Stimulated activated CD4-positive, alpha-beta T cell treated with anti-CD3 and anti-CD28 coated beads, Interleukin-12 subunit alpha, Interleukin-12 subunit beta, amount 100 ng/mL, for 4 hours (primary cell): ENCODE measurements around the gene CDC37.
"Not testable (repeated sequence)": the region's sequence is repeated elsewhere in the genome, so short reads cannot be mapped to it uniquely, and the experiment has no call there.

Experiments used
- DNase-seq: peaks from one replicate; pipeline ENCODE4 v3.0.0-alpha.2; 2020

The CDC37 gene

DNA sequence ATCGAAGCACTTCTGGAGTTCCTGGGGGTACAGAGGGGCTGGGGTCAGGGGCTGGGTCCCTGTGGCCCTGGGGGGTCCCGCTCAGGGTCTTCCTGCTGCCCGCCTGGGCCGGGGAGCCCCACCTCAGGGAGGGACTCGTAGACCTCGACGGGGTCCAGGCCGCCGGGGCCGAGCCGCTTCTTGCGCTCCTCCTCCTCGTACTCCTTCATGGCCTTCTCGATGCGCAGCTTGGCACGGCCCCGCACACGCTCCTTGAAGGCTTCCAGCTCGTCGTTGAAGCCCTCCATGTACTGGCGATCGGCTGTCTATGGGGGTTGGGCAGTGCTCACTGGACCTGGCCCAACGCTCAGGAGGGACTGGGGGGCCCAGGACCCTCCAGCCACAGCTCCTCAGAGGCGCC, 10.2 kb downstream of the CDC37 start:
- DNase-seq = no peak

DNA sequence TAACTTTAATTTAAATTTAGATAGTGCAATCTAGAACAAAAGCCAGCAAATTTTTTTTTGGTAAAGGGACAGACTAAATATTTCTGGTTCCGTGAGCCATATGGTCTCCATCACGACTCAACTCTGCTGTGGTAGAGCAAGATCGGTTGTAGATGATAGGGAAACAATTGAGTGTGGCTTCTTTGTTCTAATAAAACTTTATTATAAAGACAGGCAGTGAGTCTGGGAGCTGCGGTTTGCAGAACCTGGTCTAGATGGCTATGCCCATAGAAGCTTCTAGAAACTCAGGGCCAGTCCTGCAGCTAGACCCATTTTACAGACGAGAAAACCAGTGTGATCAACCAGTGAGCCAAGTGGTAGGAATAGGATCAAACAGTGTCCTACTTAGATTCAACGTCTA, 11.2 kb downstream of the CDC37 start:
- DNase-seq = no peak

DNA sequence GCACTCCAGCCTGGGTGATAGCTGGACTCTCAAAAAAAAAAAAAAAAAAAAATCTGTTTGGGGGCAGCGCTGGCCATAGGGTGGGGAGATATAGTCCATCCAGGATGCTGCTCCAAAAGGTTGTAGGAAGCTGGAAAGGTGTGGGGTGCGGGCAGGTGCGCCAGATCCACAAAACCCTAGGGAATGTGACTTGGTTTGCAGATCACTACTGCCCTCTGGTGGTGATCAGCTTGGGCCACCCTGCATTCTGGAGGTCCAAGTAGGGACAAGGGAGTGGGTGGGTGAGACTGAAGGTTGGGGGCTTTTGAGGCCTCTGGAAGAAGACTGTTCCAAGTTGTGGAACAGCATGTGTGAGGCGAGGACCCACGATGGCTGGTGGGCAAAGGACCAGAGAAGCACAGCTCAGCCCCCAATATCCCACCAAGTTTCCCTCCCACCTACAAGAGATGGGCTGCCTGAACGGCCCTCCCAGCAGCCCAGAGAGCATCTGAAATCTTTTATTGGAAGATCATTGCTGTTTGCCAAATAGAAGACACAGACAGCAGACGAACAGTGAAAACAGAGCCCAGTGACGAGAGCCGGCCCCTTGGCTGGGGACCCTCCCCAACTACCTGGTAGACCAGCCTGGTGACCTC, 12.6 kb downstream of the CDC37 start:
- peak; percentile 62 for DNase-seq

DNA sequence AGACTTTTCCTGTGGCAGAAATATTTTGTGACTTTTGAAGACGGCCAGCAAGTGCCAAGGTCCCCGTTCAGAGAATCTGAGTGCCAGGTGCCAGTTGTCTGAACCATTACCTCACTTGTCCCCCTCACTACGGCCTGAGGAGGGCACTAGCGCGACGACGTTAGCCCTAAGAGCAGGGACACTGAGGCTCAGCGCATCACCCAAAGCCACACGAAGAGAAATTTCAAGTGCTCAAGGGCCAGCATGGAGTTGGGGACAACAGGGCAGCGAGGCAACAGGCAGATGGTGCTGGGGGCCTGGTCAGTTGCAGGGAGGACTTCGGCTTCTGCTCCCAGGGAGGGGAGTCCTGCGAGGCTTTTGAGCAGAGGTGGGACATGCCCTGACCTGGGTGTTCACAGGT, 13.5 kb downstream of the CDC37 start:
- DNase-seq = peak; percentile 25

DNA sequence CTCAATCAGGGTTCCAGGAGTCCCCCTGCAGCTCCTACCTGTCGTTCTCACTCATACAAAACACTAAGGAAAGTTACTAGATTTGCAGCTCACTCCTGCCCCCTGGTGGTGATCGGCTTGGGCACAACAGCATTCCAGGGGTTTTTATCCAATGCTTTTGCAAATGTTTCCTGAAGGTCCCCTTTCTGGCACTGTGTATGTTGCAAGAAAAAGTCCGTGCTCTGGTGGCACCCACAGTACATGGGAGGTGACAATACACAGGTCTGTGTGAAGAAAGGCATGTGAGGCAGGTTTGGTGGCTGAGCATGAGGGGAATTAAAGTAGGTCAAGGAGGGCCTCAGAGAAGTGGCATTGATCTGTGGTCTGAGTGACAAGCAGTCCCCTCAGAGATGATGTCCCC, 14.4 kb downstream of the CDC37 start:
- peak; percentile 88 for DNase-seq

DNA sequence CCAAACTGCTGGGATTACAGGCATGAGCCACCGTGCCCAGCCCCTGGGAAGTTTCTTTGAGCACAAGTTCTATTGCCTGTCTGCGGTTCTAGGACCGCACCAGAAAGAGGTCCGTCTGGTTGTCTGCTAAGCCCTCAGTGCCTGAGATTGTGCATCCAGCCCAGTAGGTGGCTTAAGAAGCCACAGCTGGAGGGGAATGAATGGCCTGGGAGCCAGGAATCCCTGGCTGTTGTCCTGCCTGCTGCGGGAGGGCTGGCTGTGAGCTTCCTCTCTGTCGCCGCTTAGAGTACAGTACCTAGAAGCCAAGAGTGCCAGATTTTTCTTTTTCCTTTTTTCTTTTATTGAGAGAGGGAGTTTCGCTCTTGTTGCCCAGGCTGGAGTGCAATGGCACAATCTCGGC, 18.8 kb downstream of the CDC37 start:
- no peak for DNase-seq

DNA sequence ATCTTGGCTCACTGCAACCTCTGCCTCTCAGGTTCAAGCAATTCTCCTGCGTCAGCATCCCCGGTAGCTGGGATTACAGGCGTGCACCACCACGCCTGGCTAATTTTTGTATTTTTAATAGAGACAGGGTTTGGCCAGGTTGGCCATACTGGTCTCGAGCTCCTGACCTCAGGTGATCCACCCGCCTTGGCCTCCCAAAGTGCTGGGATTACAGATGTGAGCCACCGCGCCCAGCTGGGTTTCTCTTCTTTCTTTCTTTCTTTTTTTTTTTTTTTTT, 20.2 kb downstream of the CDC37 start:
- DNase-seq = not testable (repeated sequence)

DNA sequence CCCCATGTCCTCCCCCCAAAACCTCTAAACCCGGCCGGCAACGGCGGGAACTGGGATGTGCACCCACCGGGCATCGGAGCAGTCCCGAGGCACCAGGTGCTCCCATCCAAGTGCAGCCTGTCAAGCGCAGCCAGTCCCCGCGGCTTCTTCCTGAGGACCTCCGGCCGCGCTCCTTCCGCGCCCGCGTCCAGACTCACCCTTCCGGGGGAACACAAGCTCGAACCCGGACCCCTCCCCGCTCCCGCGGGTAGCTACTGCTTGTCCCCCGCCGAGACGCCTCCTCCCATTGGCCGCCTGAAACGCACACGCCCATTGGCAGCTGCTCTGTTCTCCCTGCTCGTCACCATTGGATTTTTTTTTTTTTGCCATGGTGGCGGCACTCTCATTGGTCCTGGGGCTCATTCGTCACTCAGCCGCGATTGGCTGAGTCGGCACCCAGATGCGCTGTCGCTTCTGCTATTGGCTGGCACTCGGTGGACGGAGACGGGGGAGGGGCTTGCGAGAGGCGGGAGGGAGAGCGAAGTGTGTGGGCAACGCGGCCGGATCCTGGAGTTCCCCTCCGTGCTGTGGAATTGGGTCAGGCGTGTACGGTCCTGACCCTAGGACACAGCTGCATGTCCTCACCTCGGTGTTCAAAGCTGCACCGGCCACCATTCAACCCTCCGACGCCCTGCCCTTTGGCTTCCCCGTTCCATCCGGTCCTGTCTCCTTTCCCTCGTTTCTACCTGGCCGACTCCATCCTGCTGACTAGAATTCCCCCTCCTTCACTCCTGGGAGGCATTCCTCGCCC, 22.8 kb downstream of the CDC37 start, which contains the start of gene TYK2:
TSS of gene TYK2 (minus strand) at position 260 of the 790 bp plus-strand sequence. CDS start 2,166 bp downstream, outside the sequence.
- peak; percentile 94 for DNase-seq

DNA sequence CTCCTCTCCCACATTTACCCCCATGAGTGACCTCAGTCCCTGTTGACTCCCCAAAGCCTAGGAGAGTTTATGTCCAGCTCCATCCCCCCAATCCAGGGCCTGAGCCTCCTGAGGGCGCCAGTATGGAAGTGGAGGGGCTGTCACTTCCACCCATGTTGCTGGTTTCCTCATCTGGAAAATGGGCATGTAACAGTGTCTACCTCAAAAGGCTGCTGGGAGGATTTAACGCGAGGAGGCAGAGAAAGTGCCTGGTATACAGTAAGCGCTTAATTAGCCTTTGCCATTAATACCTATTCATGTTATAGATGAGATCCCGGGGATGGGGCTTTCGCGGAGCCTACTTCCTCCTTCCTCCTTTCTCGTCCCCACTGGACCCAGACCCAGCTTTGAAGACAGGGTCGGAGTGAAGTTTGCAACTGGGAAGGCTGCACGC, 23.4 kb downstream of the CDC37 start:
- no peak for DNase-seq

DNA sequence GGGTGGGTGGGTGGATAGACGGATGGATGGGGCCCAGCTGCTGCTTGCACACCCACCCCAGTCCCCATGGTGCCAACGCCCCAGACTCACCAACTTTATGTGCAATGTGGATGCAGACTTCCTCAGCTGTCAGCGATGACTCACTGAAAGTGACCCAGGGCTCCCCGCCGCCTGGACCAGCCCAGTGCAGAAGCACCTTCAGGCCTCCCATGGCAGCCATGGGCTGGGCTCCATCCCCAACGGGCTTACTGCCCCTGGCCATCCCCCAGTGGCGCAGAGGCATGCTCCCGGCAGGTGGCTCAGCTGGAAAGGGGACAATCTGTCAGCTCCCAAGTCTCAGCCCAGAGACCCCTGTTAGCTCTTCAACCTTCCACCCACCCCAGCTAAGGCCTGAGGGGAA, 25.2 kb downstream of the CDC37 start:
- DNase-seq = no peak

DNA sequence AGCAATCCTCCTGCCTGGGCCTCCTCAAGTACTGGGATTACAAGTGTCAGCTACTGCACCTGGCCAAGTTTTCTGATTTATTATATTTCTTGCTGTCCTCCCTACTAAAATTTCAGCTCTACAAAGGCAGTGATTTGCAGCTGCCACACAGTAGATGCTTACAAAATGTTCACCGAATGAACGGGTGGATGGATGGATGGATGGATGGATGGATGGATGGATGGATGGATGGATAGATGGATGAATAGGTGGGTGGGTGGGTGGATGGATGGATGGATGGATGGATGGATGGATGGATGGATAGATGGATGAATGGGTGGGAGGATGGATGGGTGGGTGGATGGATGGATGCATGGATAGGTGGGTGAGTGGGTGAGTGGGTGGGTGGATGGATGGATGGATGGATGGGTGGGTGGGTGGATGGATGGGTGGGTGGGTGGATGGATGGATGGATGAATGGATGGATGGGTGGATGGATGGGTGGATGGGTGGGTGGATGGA, 26.2 kb downstream of the CDC37 start:
- not testable (repeated sequence) for DNase-seq

DNA sequence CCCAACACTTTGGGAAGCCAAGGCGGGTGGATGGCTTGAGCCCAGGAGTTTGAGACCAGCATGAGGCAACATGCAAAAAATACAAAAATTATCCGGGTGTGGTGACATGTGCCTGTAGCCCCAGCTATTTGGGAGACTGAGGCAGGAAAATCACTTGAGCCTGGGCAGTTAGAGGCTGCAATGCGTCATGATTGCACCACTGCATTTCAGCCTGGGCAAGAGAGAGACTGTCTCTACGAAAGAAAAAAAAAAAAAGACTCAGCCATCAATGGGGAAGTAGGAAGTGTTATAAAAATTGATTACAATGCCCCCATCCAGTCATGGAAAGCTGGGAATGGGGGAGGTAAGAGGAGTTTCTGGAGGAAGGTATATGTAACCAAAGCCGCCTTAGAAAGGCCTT, 28.4 kb downstream of the CDC37 start:
- no peak for DNase-seq

DNA sequence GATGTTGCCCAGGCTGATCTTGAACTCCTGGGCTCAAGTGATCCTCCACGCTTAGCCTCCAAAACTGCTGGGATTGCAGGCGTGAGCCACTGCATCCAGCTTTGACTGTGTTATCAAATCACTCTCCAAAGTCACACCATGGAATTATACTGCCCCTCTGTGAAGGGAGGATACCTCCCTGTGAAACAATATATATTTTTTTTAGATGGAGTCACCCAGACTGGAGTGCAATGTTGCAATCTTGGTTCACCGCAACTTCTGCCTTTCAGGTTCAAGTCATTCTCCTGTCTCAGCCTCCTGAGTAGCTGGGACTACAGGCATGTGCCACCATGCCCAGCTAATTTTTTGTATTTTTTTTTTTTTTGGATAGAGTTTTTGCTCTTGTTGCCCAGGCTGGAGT, 30.7 kb downstream of the CDC37 start:
- DNase-seq = no peak

DNA sequence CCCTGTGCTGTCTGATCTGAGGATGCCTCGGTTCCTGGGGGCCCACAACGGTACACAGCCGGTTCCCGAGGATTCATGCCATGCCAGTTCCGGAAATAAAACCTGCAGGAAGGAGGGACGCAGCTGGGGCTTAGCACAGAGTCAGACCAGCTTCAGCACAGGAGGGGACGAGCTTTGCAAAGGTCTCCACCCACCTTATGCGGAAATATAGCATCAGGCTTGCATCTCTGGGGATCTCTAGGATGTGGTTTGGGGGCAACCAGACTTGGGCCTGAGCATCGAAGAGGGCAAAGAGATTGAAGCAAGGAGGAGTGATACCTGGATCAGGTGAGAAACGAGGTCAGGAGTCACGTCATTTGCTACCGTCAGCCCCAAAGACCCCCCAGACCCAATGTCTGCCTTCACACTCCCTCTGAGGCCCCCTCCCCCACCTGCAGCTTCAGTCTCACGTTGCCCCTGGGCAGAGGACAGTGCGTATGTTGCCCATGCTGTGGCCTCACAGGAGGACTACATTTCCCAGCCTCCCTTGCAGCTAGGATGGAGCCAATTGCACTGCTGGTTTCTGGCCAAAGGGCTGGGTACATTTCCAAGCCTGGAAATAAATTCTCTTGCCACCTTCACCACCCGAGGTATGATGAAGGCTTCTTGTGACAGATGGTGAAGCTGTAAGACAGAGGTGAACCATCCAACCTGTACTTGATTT, 35.1 kb downstream of the CDC37 start:
- DNase-seq = no peak

DNA sequence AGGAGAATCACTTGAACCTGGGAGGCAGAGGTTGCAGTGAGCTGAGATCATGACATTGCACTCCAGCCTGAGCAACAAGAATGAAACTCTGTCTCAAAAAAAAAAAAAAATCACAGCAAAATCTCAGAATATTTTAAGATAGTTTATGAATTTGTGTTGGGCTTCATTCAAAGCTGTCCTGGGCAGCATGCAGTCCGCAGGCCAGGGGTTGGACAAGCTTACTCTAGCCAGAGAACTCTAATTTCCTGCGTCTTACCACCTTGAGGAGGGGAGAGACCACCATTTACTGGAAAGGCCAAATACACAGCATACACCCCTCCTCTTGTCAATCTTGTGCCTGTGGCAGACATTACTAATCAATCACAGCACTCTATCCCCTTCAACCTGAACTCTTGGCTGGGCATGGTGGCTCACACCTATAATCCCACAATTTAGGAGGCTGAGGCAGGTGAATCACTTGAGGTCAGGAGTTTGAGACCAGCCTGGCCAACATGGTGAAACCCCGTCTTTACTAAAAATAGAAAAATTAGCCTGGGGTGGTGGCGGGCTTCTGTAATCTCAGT, 36.3 kb downstream of the CDC37 start:
- not testable (repeated sequence) for DNase-seq

DNA sequence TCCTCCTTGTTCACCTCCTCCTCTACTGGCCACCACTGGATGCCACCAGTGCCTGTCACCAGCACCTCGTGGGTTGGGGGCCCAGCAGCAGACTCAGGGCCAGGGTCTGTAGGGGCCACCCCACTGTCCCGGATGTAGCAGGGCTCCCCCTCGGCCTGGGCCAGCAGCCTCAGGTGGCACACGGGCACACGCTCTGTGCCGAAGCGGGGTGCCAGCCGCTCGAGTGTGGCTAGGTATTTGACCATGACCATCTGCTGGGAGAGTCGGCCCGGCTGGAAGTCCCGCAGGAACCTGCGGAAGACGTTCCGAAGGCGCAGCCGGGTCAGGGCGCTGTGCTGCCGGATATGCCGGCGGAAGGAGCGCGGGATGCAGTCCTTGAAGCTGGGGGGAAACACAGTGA, 37.8 kb downstream of the CDC37 start:
- DNase-seq = no peak

DNA sequence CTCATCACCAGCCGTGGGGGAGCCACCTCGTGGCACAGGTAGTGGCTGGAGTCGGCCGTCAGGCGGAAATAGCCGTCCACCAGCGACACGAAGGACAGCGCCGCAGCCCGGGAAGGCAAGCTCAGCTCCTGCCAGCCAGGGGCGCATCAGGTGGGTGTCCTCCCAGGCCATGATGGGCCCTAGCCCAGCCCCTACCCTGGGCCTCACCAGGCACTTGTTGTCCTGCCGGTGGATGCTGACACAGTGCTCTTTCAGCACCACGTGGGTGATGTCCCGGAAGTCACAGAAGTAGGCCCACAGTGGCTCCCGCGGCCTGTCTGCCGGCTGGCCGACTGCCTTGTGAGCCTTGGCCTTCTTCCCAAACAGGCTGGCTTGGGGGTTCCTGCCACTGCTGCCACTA, 38.7 kb downstream of the CDC37 start:
- DNase-seq = no peak

DNA sequence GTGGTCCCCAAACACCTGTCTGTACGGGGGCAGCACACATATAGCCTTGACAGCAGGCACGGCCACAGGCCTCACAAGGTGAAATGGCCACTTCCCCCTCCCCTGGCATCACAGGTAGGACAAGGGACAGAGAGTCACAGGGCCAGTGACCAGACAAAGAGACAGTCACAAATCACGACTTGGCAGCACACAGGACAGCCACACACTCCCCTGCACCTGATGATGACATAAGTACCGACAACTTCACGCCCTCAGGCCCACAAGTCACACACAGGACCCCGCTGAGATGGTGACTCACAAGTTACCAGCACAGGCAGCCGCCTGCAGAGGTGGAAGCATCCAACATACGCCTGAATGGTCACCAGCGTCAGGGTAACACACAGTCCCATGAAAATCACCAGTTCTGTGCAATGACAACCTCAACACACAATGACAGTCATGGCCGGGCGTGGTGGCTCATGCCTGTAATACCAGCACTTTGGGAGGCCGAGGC, 39.5 kb downstream of the CDC37 start:
- no peak for DNase-seq

DNA sequence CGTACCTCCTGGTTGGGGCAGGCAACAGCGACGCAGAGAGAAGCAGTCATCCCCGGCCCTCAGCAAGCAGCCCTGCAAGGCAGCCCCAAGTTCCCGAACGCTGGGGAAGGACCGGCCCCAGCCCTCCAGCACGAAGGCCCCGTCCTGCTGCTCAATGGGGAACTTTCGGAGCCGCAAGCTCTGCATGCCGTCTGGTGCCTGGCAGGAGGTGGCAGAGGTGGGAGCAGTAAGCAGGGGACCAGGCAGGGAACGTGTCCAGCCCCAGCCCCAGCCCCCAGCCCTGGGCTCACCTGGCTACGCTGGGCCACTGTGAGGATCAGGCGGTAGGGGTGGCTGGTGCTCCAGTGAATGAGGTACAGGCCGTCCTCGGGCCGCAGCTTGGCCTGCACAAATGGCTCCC, 41.1 kb downstream of the CDC37 start:
- DNase-seq = no peak

DNA sequence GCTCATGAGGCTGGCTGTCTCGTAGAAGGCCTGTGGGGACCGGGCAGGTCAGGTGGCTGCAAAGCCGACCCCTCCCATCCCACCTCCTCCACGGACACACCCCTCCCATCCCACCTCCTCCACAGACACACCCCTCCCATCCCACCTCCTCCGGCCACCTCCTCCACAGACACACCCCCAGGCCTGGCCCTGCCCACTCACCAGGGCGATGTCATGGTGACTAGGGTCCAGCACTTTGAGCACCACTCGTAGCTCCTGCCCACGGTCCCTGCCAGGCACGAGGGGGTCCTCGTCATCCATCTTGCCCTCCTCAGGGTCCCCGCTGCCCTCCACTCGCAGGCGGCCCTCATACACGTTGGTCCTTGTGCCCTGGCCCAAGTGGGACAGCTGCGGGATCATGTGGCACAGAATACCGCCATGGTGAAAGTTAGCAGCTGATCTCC, 41.8 kb downstream of the CDC37 start:
- no peak for DNase-seq

DNA sequence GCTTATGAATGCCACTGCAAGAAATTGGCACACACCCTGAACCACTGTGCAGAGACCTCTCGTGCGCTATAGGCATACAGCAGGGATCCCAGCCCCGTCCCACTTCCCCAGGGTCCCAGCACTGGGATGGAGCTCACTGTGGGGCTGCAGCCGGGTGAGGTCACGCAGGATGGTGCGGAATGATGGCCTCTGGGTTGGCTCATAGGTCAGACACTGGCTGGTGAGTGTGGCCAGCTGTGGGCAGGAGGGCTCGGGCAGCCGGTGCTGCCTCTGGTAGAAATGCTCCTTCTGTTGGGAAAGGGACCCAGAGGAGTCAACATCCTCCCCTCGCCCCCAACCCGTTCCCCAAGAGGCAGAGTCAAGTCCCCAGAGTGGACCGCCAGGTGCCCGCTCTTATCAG, 46.9 kb downstream of the CDC37 start:
- DNase-seq = no peak

DNA sequence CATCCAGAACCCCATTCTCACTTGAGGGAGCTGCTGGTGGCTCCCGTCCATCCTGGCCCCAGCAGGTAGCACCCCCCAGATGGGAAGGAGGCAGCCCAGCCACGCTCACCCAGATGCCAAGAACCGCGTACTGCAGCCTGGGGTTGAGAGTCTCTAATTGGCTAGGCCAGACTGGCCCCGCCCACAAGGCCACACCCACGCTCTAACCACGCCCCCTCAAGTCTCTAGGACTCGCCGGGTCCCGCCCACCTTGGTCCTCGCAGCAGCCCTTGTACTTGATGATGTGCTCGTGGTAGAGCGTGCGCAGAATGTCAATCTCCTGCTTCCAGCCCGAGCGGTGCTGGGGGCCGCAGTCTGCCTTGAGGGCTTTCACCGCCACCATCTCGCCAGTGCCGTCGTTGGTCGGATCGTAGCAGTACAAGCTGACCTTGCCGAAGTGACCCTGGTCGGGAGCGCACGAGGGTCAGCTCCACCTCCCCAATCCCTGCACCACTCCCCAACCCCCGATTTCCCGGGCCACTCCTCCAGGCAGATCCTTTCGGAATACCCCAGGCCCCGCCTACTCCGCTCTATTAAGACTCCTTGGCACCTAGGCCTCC, 49.5 kb downstream of the CDC37 start:
- peak; percentile 35 for DNase-seq
